Stimulated activated CD4-positive, alpha-beta T cell treated with anti-CD3 and anti-CD28 coated beads, Interleukin-4, amount 100 ng/mL, for 48 hours (primary cell): ENCODE measurements around the gene DDX11.
A peak's percentile ranks its signal among the peaks of the same experiment; 100 is the strongest.
"Not testable (repeated sequence)": the region's sequence is repeated elsewhere in the genome, so short reads cannot be mapped to it uniquely, and the experiment has no call there.

Source experiments
- DNase-seq, 2 donors: peaks; one replicate each; pipeline ENCODE4 v3.0.0-alpha.2; 2020; ENCODE audit warnings: low read depth in 2 of 2

Gene DDX11

GRCh38 chr12:31098363-31098762 lies 24.7 kb downstream of the DDX11 start:
- not testable (repeated sequence) for DNase-seq

GRCh38 chr12:31098771-31099170 lies 25.1 kb downstream of the DDX11 start:
- DNase-seq: not testable (repeated sequence)

GRCh38 chr12:31099434-31099833 lies 25.8 kb downstream of the DDX11 start:
- not testable (repeated sequence) for DNase-seq

GRCh38 chr12:31100503-31101208 lies 27.0 kb downstream of the DDX11 start:
- not testable (repeated sequence) for DNase-seq

GRCh38 chr12:31102125-31102524 lies 28.5 kb downstream of the DDX11 start:
- DNase-seq: not testable (repeated sequence)

- not testable (repeated sequence) for DNase-seq
Observed at GRCh38 chr12:31102596-31102995, 28.9 kb downstream of the DDX11 start.

- not testable (repeated sequence) for DNase-seq
Observed at GRCh38 chr12:31103561-31103975, 29.9 kb downstream of the DDX11 start.

- not testable (repeated sequence) for DNase-seq
Observed at GRCh38 chr12:31104220-31104619, 30.6 kb downstream of the DDX11 start.

- not testable (repeated sequence) for DNase-seq
Observed at GRCh38 chr12:31104773-31105172, 31.1 kb downstream of the DDX11 start.

GRCh38 chr12:31105668-31106067 lies 32.0 kb downstream of the DDX11 start:
- no peak for DNase-seq

- no peak for DNase-seq
Observed at GRCh38 chr12:31106101-31106803, 32.6 kb downstream of the DDX11 start.

GRCh38 chr12:31109773-31110172 lies 36.1 kb downstream of the DDX11 start:
- DNase-seq: not testable (repeated sequence)

- DNase-seq: not testable (repeated sequence)
Observed at GRCh38 chr12:31110263-31110662, 36.6 kb downstream of the DDX11 start.

- DNase-seq: not testable (repeated sequence)
Observed at GRCh38 chr12:31115092-31115601, 41.5 kb downstream of the DDX11 start.

GRCh38 chr12:31116846-31117202 lies 43.2 kb downstream of the DDX11 start:
- not testable (repeated sequence) for DNase-seq

GRCh38 chr12:31117203-31118011 lies 43.7 kb downstream of the DDX11 start:
- peak; percentile 45 to 47 for DNase-seq

- DNase-seq: no peak
Observed at GRCh38 chr12:31118347-31119191, 44.9 kb downstream of the DDX11 start.

- no peak for DNase-seq
Observed at GRCh38 chr12:31119192-31119802, 45.6 kb downstream of the DDX11 start.

GRCh38 chr12:31119803-31120211 lies 46.1 kb downstream of the DDX11 start:
- no peak for DNase-seq

GRCh38 chr12:31120392-31121008 lies 46.8 kb downstream of the DDX11 start:
- DNase-seq: no peak
